Endothelial cell of umbilical vein (primary cell): ENCODE data around the gene MAST4.

ENCODE experiments used
- CTCF ChIP-seq, 2 donors: IDR thresholded peaks; 1 replicate in 1 of 2; 2 replicates in 1 of 2; pipeline ENCODE4 v1.5.1; 2011; ENCODE audit warnings: low read length in 2 of 2, mild to moderate bottlenecking in 2 of 2, moderate library complexity in 2 of 2, control low read depth in 1 of 2, inconsistent platforms in 1 of 2, low read depth in 1 of 2; ENCODE audit not compliant: insufficient read depth in 1 of 2; ENCODE audit errors: extremely low read depth in 1 of 2
- EZH2 ChIP-seq: IDR thresholded peaks from 2 replicates; pipeline ENCODE4 v1.6.1; 2012; ENCODE audit warnings: borderline replicate concordance, low read depth, mild to moderate bottlenecking, moderate library complexity, low read length, inconsistent platforms; ENCODE audit not compliant: severe bottlenecking
- FOS ChIP-seq: IDR thresholded peaks from 2 replicates; pipeline ENCODE4 v1.6.1; 2011; ENCODE audit warnings: mild to moderate bottlenecking, low read length, moderate library complexity, borderline replicate concordance; ENCODE audit not compliant: insufficient read depth
- GATA2 ChIP-seq: IDR thresholded peaks from 2 replicates; pipeline ENCODE4 v1.7.0; 2011; ENCODE audit warnings: low read depth, mild to moderate bottlenecking, moderate library complexity, mixed read lengths, low read length; ENCODE audit not compliant: insufficient read length, insufficient read depth
- JUN ChIP-seq: IDR thresholded peaks from 2 replicates; pipeline ENCODE4 v1.6.1; 2011; ENCODE audit warnings: borderline replicate concordance, low read depth; ENCODE audit not compliant: insufficient read length, insufficient read depth
- MAX ChIP-seq: IDR thresholded peaks from 2 replicates; pipeline ENCODE4 v1.6.1; 2011; ENCODE audit not compliant: insufficient read depth, insufficient read length
- MYC ChIP-seq: IDR thresholded peaks from one replicate; pipeline ENCODE4 v1.6.1; 2011; ENCODE audit warnings: mild to moderate bottlenecking, low read depth, low read length
- POLR2A ChIP-seq: IDR thresholded peaks from 2 replicates; pipeline ENCODE4 v1.6.1; 2012; ENCODE audit warnings: low read depth, mild to moderate bottlenecking, control low read depth, low read length
- POLR2AphosphoS5 ChIP-seq: IDR thresholded peaks from 2 replicates; pipeline ENCODE4 v1.6.1; 2012; ENCODE audit warnings: low read depth, mild to moderate bottlenecking, control low read depth, low read length, moderate library complexity; ENCODE audit not compliant: insufficient read depth

- TF ChIP-seq POLR2AphosphoS5 (no peak), POLR2A (no peak), CTCF (IDR thresholded peaks at IDR 0.05; ENCODE audit: extremely low read depth in 1 of 2, insufficient read depth in 1 of 2, low read depth in 1 of 2, low read length in 2 of 2) (no peak), EZH2 (no peak), JUN (no peak), GATA2 (no peak), MYC (no peak), MAX (no peak), FOS (no peak)
These were observed 313.2 kb downstream of the MAST4 start for GRCh38 chr5:66909364-66909763.
